Pancreas (tissue), 10 donors: ENCODE results near the gene TUBB3. TPM values are rescaled to one million over a fixed set of nuclear protein-coding genes. Genes with fewer than 3 reads are reported as not detected.
A peak's percentile ranks its signal among the peaks of the same experiment; 100 is the strongest.
"Not testable (repeated sequence)": the region's sequence is repeated elsewhere in the genome, so short reads cannot be mapped to it uniquely, and the experiment has no call there.

Source experiments
- ATAC-seq, 4 donors: fragments of 200-7000 bp; cut with Tn5 transposase; one replicate each; pipeline versions ENCODE4 v1.8.0 to v1.9.1; 2020; ENCODE audit warnings: mild to moderate bottlenecking in 4 of 4, moderate library complexity in 4 of 4
- DNase-seq, 6 donors: peaks; one replicate each; pipeline ENCODE4 v3.0.0-alpha.2; 2020
- FAIRE-seq: peaks from 2 replicates; lab custom pipeline; 2012; peaks lifted over from hg19 to GRCh38; lab: Jason Lieb, UNC
- H3K27ac ChIP-seq, 4 donors: fragments of 200-600 bp; sonication (generic); 1 replicate in 3 of 4; 2 replicates in 1 of 4; pipeline versions ENCODE4 v1.5.0 to v1.8.0; 2020
- H3K27me3 ChIP-seq, 4 donors: fragments of 200-600 bp; one replicate each; pipeline ENCODE4 v1.8.0; 2021
- H3K36me3 ChIP-seq, 3 donors: fragments of 200-600 bp; sonication (generic) in 1 of 3; one replicate each; pipeline versions ENCODE4 v1.5.0 to v1.8.0; 2020 to 2021
- H3K4me1 ChIP-seq, 3 donors: fragments of 200-600 bp; one replicate each; pipeline ENCODE4 v1.8.0; 2021
- H3K4me3 ChIP-seq, 4 donors: fragments of 200-600 bp; sonication (generic) in 2 of 4; one replicate each; pipeline versions ENCODE4 v1.5.0 to v1.8.0; 2020 to 2021
- H3K9me3 ChIP-seq, 4 donors: fragments of 200-600 bp; one replicate each; pipeline ENCODE4 v1.8.0; 2021
- WGBS, 2 donors: extraction: QIAGEN DNeasy Blood & Tissue Kit; methylation state at CpG; one replicate each; pipeline ENCODE4 v1.1.7; 2013; 5-methylcytosine and 5-hydroxymethylcytosine counted together
- intact Hi-C, 3 donors: fragments of 100-400 bp; cut with DNase I; formaldehyde crosslinking; loops; one replicate each; pipeline versions ENCODE4 v1.11.1 to v1.14.2; 2022
- polyA plus RNA-seq, 2 donors: library from polyadenylated mRNA; stranded (reverse); fragments of 200-250 nt; gene quantifications; one replicate each; pipeline ENCODE4 v1.2.3, GENCODE V29; 2013
- total RNA-seq, 6 donors: library from RNA; stranded (reverse); fragmentation: NEBNext Ultra II Directional in 4 of 6; extraction: Animal tissue kit (Norgen Biotek cat#: 25700) in 4 of 6; gene quantifications; one replicate each; pipeline versions ENCODE4 v1.2.1 to v1.2.4, GENCODE V29; 2021 to 2023
- TF ChIP-seq, protein P1 (sequence below), 4 donors: fragments of 200-600 bp; sonication (generic) in 3 of 4; IDR thresholded peaks; one replicate each; pipeline versions ENCODE4 v1.5.0 to v1.8.0; 2021; ENCODE audit warnings: antibody characterized with exemption in 4 of 4
- donor health status: healthy with polysubstance abuse.
- donor health status: DM: no; HTN: no; CAD: no; lungs with moderate emphysema.
- donor health status: DM: no; HTN: no; CAD: no.
- donor health status: control.
- donor health status: control.
- donor health status: Bipolar disorder and iron deficiency.
- donor health status: DM: yes; HTN: yes; CAD: no.
- donor health status: DM: no; HTN: no; CAD: no.
- donor health status: DM: no; HTN: no; CAD: no.
- donor health status: DM: yes; HTN: yes; CAD: no.

Gene TUBB3
- total and polyA plus RNA-seq, 8 donors, result 0.37 to 25.4 (median 1.8) TPM

- no peaks in the 10 kb centered on the region for H3K9me3 ChIP-seq
- ATAC-seq, result no peak
- no peak for FAIRE-seq
- TF ChIP-seq, protein P1, sequence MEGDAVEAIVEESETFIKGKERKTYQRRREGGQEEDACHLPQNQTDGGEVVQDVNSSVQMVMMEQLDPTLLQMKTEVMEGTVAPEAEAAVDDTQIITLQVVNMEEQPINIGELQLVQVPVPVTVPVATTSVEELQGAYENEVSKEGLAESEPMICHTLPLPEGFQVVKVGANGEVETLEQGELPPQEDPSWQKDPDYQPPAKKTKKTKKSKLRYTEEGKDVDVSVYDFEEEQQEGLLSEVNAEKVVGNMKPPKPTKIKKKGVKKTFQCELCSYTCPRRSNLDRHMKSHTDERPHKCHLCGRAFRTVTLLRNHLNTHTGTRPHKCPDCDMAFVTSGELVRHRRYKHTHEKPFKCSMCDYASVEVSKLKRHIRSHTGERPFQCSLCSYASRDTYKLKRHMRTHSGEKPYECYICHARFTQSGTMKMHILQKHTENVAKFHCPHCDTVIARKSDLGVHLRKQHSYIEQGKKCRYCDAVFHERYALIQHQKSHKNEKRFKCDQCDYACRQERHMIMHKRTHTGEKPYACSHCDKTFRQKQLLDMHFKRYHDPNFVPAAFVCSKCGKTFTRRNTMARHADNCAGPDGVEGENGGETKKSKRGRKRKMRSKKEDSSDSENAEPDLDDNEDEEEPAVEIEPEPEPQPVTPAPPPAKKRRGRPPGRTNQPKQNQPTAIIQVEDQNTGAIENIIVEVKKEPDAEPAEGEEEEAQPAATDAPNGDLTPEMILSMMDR (IDR thresholded peaks at IDR 0.05), result no peak
- DNase-seq, result peak in 1 of 6 donors; percentile 45
- no peak overlapping the region for H3K4me3 ChIP-seq
- H3K27ac ChIP-seq, result no peak overlapping the region
- H3K27me3 ChIP-seq, result no peaks in the 10 kb centered on the region
- intact Hi-C loops, result no loop called here
- WGBS, 2 donors, result 71 to 90% methylated on average over 6 of the region's 6 CpGs
- no peaks in the 10 kb centered on the region for H3K4me1 ChIP-seq
- no peaks in the 10 kb centered on the region for H3K36me3 ChIP-seq
Measured at GRCh38 chr16:89931964-89932363, 8.8 kb downstream of the TUBB3 start.

- DNase-seq, result peak in 1 of 6 donors; percentile 56
- H3K4me1 ChIP-seq, H3K9me3 ChIP-seq, H3K4me3 ChIP-seq, intact Hi-C loops, FAIRE-seq, H3K36me3 ChIP-seq, H3K27ac ChIP-seq, H3K27me3 ChIP-seq, ATAC-seq: not testable (repeated sequence)
- WGBS, 2 donors, result 89 to 93% methylated on average over 21 to 29 of the region's 29 CpGs
Measured at GRCh38 chr16:89934019-89934418, 10.9 kb downstream of the TUBB3 start.

GRCh38 chr16:89934611-89935553 is 11.7 kb downstream of the TUBB3 start:
- Histone ChIP-seq H3K4me3 (no peak overlapping the region), H3K36me3 (no peaks in the 10 kb centered on the region), H3K27me3 (no peaks in the 10 kb centered on the region), H3K9me3 (no peaks in the 10 kb centered on the region), H3K4me1 (no peaks in the 10 kb centered on the region), H3K27ac (no peak overlapping the region)
- FAIRE-seq, result no peak
- intact Hi-C loops, result no loop called here
- ATAC-seq, result no peak
- DNase-seq, result peak in 1 of 6 donors; percentile 55
- 85 to 91% methylated on average over 61 of the region's 61 CpGs for WGBS, 2 donors
- TF ChIP-seq, protein P1 (IDR thresholded peaks at IDR 0.05), result no peak

GRCh38 chr16:89935620-89936019 is 12.5 kb downstream of the TUBB3 start:
- H3K4me3 ChIP-seq, FAIRE-seq, H3K27me3 ChIP-seq, DNase-seq, H3K9me3 ChIP-seq, H3K36me3 ChIP-seq, ATAC-seq, intact Hi-C loops, H3K4me1 ChIP-seq, H3K27ac ChIP-seq: not testable (repeated sequence)
- 78 to 85% methylated on average over 20 to 27 of the region's 27 CpGs for WGBS, 2 donors

DNA sequence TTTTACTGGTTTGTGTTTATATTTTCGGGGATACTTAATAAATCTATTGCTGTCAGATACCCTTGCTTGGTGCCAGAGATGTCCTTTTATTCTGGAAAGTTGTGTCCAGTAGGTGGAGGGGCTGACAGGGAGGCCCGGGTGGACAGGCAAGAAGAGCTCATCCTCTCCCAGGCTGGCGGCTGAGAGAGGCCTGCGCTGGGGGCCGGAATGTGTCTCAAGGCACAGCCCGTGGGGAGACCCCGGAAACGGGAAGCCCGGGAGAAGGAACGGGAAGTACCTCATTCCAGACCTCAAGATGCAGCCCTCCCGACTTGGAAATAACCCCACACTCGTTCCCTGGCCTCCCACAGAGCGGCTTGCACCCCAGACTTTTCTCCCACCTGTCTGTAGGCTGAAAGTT is 12.9 kb downstream of the TUBB3 start:
- Histone ChIP-seq H3K27me3 (no peaks in the 10 kb centered on the region), H3K9me3 (no peaks in the 10 kb centered on the region), H3K27ac (no peak overlapping the region), H3K4me1 (no peaks in the 10 kb centered on the region), H3K4me3 (no peak overlapping the region), H3K36me3 (no peaks in the 10 kb centered on the region)
- DNase-seq (peak in 1 of 6 donors; percentile 49), FAIRE-seq (no peak), ATAC-seq (no peak)
- TF ChIP-seq, protein P1 (IDR thresholded peaks at IDR 0.05), result no peak
- intact Hi-C loops, result no loop called here
- 61 to 74% methylated on average over 13 of the region's 13 CpGs for WGBS, 2 donors

DNA sequence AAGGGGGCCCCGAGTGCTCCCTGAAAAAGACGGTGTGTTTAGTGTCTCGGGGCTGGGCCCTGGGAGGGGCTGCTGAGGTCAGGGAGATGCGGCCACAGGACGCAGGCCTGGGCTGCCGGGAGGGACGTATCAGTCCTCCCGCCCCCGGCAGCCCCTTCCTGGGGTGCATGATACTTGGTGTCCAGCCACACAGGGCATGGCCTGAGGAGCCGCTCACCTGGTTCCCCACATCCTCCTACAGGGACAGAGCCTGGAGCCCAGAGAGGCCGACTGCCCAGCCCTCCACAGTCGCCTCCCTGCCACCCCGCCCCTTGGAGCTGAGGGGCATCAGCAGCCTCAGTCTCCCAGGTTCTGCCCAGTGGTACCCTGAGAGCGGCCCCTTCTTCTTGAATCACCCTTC is 13.4 kb downstream of the TUBB3 start:
- Histone ChIP-seq H3K27me3 (no peaks in the 10 kb centered on the region), H3K9me3 (no peaks in the 10 kb centered on the region), H3K27ac (no peak overlapping the region), H3K36me3 (no peaks in the 10 kb centered on the region), H3K4me3 (no peak overlapping the region), H3K4me1 (no peaks in the 10 kb centered on the region)
- WGBS, 2 donors, result 83 to 88% methylated on average over 14 of the region's 14 CpGs
- DNase-seq, result peak in 1 of 6 donors; percentile 56
- ATAC-seq, result no peak
- no peak for FAIRE-seq
- intact Hi-C loops, result no loop called here
- TF ChIP-seq, protein P1 (IDR thresholded peaks at IDR 0.05), result no peak
